Measurements from ENCODE around the gene NFYB.
"Not testable (repeated sequence)": the region's sequence is repeated elsewhere in the genome, so short reads cannot be mapped to it uniquely, and the experiment has no call there.

Gene NFYB

GRCh38 chr12:104137902-104138796, at the start of gene NFYB:
Gene NFYB (minus strand): TSS chr12:104138210. CDS start chr12:104135453, 2,757 bp downstream.
- peak; percentile 96 for DNase-seq

- DNase-seq = no peak
Measured at GRCh38 chr12:104187446-104188155, 49.6 kb upstream of the NFYB start.

- DNase-seq = no peak
Measured at GRCh38 chr12:104183443-104183842, 45.4 kb upstream of the NFYB start.

- no peak for DNase-seq
Measured at GRCh38 chr12:104182621-104183378, 44.8 kb upstream of the NFYB start.

- DNase-seq = no peak
Measured at GRCh38 chr12:104182144-104182543, 44.1 kb upstream of the NFYB start.

GRCh38 chr12:104181313-104181712, 43.3 kb upstream of the NFYB start:
- no peak for DNase-seq

- no peak for DNase-seq
Measured at GRCh38 chr12:104180374-104180773, 42.4 kb upstream of the NFYB start.

GRCh38 chr12:104177663-104178501, 39.9 kb upstream of the NFYB start:
- DNase-seq = no peak

- DNase-seq = no peak
Measured at GRCh38 chr12:104177336-104177662, 39.3 kb upstream of the NFYB start.

GRCh38 chr12:104175726-104176247, 37.8 kb upstream of the NFYB start:
- DNase-seq = no peak

GRCh38 chr12:104173804-104174203, 35.8 kb upstream of the NFYB start:
- not testable (repeated sequence) for DNase-seq

GRCh38 chr12:104172570-104172947, 34.5 kb upstream of the NFYB start:
- DNase-seq = no peak

- no peak for DNase-seq
Measured at GRCh38 chr12:104171785-104172569, 34.0 kb upstream of the NFYB start.

GRCh38 chr12:104168596-104168995, 30.6 kb upstream of the NFYB start:
- DNase-seq = no peak

GRCh38 chr12:104167519-104168458, 29.8 kb upstream of the NFYB start:
- DNase-seq = no peak

GRCh38 chr12:104166465-104166864, 28.5 kb upstream of the NFYB start:
- DNase-seq = no peak

- DNase-seq = no peak
Measured at GRCh38 chr12:104165801-104166200, 27.8 kb upstream of the NFYB start.

GRCh38 chr12:104164634-104165033, 26.6 kb upstream of the NFYB start:
- no peak for DNase-seq

GRCh38 chr12:104163631-104164030, 25.6 kb upstream of the NFYB start:
- no peak for DNase-seq

GRCh38 chr12:104163028-104163427, 25.0 kb upstream of the NFYB start:
- DNase-seq = not testable (repeated sequence)
